OCI-M2 (cell line): ENCODE results near the gene TMIGD3.
A peak's percentile ranks its signal among the peaks of the same experiment; 100 is the strongest.

ENCODE experiments used
- DNase-seq: peaks from one replicate; lab custom pipeline; 2025; ENCODE audit not compliant: unreplicated experiment; lab: John Stamatoyannopoulos, UW

TMIGD3 gene

GRCh38 chr1:111448918-111449702 is 54.3 kb downstream of the TMIGD3 start, which contains the start of the genes ATP5PB and WDR77:
ATP5PB (plus strand) TSS chr1:111449464; CDS start chr1:111449542, 78 bp downstream.
WDR77 (minus strand) TSS chr1:111449256; CDS start chr1:111449169, 87 bp downstream.
- DNase-seq: peak; percentile 82

- no peak for DNase-seq
These were observed 54.9 kb downstream of the TMIGD3 start for GRCh38 chr1:111448482-111448917.

GRCh38 chr1:111446967-111447892 is 56.2 kb downstream of the TMIGD3 start:
- DNase-seq: no peak

- DNase-seq: no peak
These were observed 56.9 kb downstream of the TMIGD3 start for GRCh38 chr1:111446546-111446945.

- no peak for DNase-seq
These were observed 59.4 kb downstream of the TMIGD3 start for GRCh38 chr1:111444031-111444430.

- no peak for DNase-seq
These were observed 61.0 kb downstream of the TMIGD3 start for GRCh38 chr1:111442457-111442856.

GRCh38 chr1:111441573-111442192 is 61.8 kb downstream of the TMIGD3 start:
- no peak for DNase-seq

- DNase-seq: no peak
These were observed 63.7 kb downstream of the TMIGD3 start for GRCh38 chr1:111439461-111440351.

GRCh38 chr1:111436726-111437125 is 66.7 kb downstream of the TMIGD3 start:
- DNase-seq: no peak
